DND-41 (cell line): ENCODE measurements around the gene PSME3IP1.

Source experiments
- ATAC-seq: fragments of 200-7000 bp; cut with Tn5 transposase; 3 replicates; pipeline ENCODE4 v1.9.1; 2021; ENCODE audit warnings: low read depth; ENCODE audit not compliant: insufficient read depth
- DNase-seq: peaks from one replicate; pipeline ENCODE4 v3.0.0-alpha.2; 2020
- H2AFZ ChIP-seq: 2 replicates; pipeline ENCODE4 v1.6.0; 2012; ENCODE audit warnings: low read depth, low read length
- H3K27ac ChIP-seq: 2 replicates; pipeline ENCODE4 v1.5.1; 2012; ENCODE audit warnings: low read length, inconsistent platforms
- H3K27me3 ChIP-seq: fragments of 200-600 bp; sonication (generic); 2 replicates; pipeline ENCODE4 v1.6.0; 2012; ENCODE audit warnings: low read length, mild to moderate bottlenecking, inconsistent platforms; ENCODE audit not compliant: insufficient read depth, poor library complexity
- H3K36me3 ChIP-seq: 2 replicates; pipeline ENCODE4 v1.5.1; 2012; ENCODE audit warnings: low read length, inconsistent platforms; ENCODE audit not compliant: insufficient read depth
- H3K4me1 ChIP-seq: 2 replicates; pipeline ENCODE4 v1.5.1; 2012; ENCODE audit warnings: mild to moderate bottlenecking, low read length; ENCODE audit not compliant: insufficient read depth
- H3K4me2 ChIP-seq: 2 replicates; pipeline ENCODE4 v1.6.0; 2012; ENCODE audit warnings: mild to moderate bottlenecking, moderate library complexity, low read length, inconsistent platforms; ENCODE audit not compliant: insufficient read depth
- H3K4me3 ChIP-seq, 2 experiments: fragments of 200-600 bp in 1 of 2; shearing (Covaris generic) in 1 of 2; 2 replicates each; pipeline ENCODE4 v1.5.1; 2012 to 2016; ENCODE audit warnings: inconsistent platforms in 2 of 2, low read length in 2 of 2, mild to moderate bottlenecking in 2 of 2, low read depth in 1 of 2, moderate library complexity in 1 of 2
- H3K79me2 ChIP-seq: 2 replicates; pipeline ENCODE4 v1.6.0; 2012; ENCODE audit warnings: low read length, inconsistent platforms; ENCODE audit not compliant: insufficient read depth
- H3K9ac ChIP-seq: 2 replicates; pipeline ENCODE4 v1.6.0; 2012; ENCODE audit warnings: low read depth, mild to moderate bottlenecking, inconsistent platforms, low read length, moderate library complexity
- H3K9me3 ChIP-seq: 2 replicates; pipeline ENCODE4 v1.5.1; 2012; ENCODE audit warnings: low read length, moderate library complexity, mild to moderate bottlenecking, inconsistent platforms; ENCODE audit not compliant: insufficient read depth, severe bottlenecking
- H4K20me1 ChIP-seq: 2 replicates; pipeline ENCODE4 v1.6.0; 2012; ENCODE audit warnings: low read length; ENCODE audit not compliant: insufficient read depth
- EZH2 ChIP-seq: IDR thresholded peaks from 3 replicates; pipeline ENCODE4 v1.6.1; 2012; ENCODE audit warnings: borderline replicate concordance, low read depth, mild to moderate bottlenecking, moderate library complexity, low read length, inconsistent platforms; ENCODE audit not compliant: severe bottlenecking
- TF ChIP-seq, protein P1 (sequence below): IDR thresholded peaks from 2 replicates; pipeline ENCODE4 v1.5.1; 2012; ENCODE audit warnings: borderline replicate concordance, low read length, moderate library complexity, mild to moderate bottlenecking; ENCODE audit not compliant: poor library complexity, severe bottlenecking; ENCODE audit errors: extremely low read depth

Gene PSME3IP1

DNA sequence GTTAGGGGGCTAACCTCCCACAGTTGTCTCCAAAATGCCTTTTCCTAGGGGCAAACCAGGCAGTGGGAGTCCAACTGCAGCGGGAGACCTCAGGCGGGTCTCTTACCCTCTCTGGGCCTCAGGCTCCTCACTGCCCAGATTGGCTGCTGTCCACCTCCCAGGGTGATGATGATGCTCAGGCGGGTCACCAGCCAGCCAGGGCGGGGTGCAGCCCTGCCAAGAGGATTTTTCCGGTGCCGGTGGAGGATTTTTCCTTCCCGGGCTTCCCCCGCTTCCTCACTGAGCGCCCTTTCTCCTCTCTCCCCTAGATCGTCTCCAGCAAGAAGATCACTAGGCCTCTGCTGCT is 70.7 kb downstream of the PSME3IP1 start:
- Histone ChIP-seq H3K79me2 (no peaks in the 10 kb centered on the region), H3K4me1 (no peaks in the 10 kb centered on the region), H3K27me3 (no peaks in the 10 kb centered on the region), H3K4me2 (no peak overlapping the region), H3K36me3 (no peaks in the 10 kb centered on the region), H2AFZ (no peak overlapping the region), H3K9ac (no peak overlapping the region), H3K4me3 (no peak overlapping the region), H4K20me1 (no peaks in the 10 kb centered on the region), H3K9me3 (no peaks in the 10 kb centered on the region), H3K27ac (no peak overlapping the region)
- no peak for DNase-seq
- ATAC-seq, result no peak
- TF ChIP-seq, protein P1, sequence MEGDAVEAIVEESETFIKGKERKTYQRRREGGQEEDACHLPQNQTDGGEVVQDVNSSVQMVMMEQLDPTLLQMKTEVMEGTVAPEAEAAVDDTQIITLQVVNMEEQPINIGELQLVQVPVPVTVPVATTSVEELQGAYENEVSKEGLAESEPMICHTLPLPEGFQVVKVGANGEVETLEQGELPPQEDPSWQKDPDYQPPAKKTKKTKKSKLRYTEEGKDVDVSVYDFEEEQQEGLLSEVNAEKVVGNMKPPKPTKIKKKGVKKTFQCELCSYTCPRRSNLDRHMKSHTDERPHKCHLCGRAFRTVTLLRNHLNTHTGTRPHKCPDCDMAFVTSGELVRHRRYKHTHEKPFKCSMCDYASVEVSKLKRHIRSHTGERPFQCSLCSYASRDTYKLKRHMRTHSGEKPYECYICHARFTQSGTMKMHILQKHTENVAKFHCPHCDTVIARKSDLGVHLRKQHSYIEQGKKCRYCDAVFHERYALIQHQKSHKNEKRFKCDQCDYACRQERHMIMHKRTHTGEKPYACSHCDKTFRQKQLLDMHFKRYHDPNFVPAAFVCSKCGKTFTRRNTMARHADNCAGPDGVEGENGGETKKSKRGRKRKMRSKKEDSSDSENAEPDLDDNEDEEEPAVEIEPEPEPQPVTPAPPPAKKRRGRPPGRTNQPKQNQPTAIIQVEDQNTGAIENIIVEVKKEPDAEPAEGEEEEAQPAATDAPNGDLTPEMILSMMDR, result no peak
- TF ChIP-seq EZH2, result no peak

GRCh38 chr16:57113664-57114063 is 72.2 kb downstream of the PSME3IP1 start:
- DNase-seq (no peak), ATAC-seq (no peak)
- no peaks in the 10 kb centered on the region for H3K4me1 ChIP-seq
- no peaks in the 10 kb centered on the region for H3K79me2 ChIP-seq
- H3K27ac ChIP-seq, result no peak overlapping the region
- H4K20me1 ChIP-seq, result no peaks in the 10 kb centered on the region
- no peak overlapping the region for H2AFZ ChIP-seq
- H3K9me3 ChIP-seq, result no peaks in the 10 kb centered on the region
- H3K27me3 ChIP-seq, result no peaks in the 10 kb centered on the region
- H3K4me2 ChIP-seq, result no peak overlapping the region
- H3K36me3 ChIP-seq, result no peaks in the 10 kb centered on the region
- H3K4me3 ChIP-seq, result no peak overlapping the region
- TF ChIP-seq, protein P1, result no peak
- no peak for TF ChIP-seq EZH2
- no peak overlapping the region for H3K9ac ChIP-seq

DNA sequence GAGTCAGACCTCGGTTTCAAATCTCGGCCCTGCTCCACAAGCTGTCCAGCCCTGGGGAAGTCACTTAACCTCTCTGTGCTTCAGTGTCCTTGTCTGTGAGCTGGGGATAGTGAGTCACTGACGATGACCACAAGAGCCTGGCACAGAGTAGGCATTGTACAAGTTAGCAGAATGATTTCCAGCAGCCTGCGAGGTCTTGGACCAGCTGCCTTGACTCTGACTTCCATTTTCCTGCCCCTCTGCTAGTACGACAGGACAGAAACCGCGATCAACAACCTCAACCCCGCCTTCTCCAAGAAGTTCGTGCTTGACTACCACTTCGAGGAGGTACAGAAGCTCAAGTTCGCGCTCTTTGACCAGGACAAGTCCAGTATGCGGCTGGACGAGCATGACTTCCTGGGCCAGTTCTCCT is 72.8 kb downstream of the PSME3IP1 start:
- Histone ChIP-seq H3K36me3 (no peaks in the 10 kb centered on the region), H3K9me3 (no peaks in the 10 kb centered on the region), H3K9ac (no peak overlapping the region), H3K27me3 (no peaks in the 10 kb centered on the region), H3K27ac (no peak overlapping the region), H2AFZ (no peak overlapping the region), H4K20me1 (no peaks in the 10 kb centered on the region), H3K4me3 (no peak overlapping the region), H3K4me1 (no peaks in the 10 kb centered on the region), H3K79me2 (no peaks in the 10 kb centered on the region), H3K4me2 (no peak overlapping the region)
- ATAC-seq (no peak), DNase-seq (no peak)
- TF ChIP-seq, protein P1, result no peak
- TF ChIP-seq EZH2, result no peak
